Hair follicle dermal papilla cell (primary cell): ENCODE data around the gene CACNG8. TPM values are rescaled to one million over a fixed set of nuclear protein-coding genes. Genes with fewer than 3 reads are reported as not detected.

Experiments
- small RNA-seq: library from RNA; depleted of rRNA; stranded (forward); fragments of <200 nt; gene quantifications from one replicate; pipeline ENCODE3, GENCODE V24; 2012
- total RNA-seq: library from RNA; depleted of rRNA; stranded (reverse); fragments of >200 nt; gene quantifications from 2 replicates; pipeline ENCODE4 v1.2.3, GENCODE V29; 2012

CACNG8 gene
- not detected in 2 replicates for total RNA-seq

DNA sequence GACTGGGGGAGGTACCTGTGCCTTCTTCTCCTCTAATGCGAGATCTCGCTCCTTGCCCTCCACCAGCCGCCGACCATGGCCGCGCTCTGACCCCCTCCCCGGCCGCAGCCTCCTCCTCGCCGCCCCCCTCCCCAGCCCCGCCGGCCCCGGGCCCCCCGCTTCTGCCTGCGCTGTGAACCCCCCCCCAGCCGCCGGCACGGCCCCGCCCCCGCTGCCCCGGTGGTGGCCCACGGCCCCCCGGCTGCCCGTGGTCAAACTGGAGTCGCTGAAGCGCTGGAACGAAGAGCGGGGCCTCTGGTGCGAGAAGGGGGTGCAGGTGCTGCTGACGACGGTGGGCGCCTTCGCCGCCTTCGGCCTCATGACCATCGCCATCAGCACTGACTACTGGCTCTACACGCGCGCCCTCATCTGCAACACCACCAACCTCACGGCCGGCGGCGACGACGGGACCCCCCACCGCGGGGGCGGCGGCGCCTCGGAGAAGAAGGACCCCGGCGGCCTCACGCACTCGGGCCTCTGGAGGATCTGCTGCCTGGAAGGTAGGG is at the start of gene CACNG8:
CACNG8 (plus strand) TSS at position 51 of the 545 bp plus-strand sequence.

DNA sequence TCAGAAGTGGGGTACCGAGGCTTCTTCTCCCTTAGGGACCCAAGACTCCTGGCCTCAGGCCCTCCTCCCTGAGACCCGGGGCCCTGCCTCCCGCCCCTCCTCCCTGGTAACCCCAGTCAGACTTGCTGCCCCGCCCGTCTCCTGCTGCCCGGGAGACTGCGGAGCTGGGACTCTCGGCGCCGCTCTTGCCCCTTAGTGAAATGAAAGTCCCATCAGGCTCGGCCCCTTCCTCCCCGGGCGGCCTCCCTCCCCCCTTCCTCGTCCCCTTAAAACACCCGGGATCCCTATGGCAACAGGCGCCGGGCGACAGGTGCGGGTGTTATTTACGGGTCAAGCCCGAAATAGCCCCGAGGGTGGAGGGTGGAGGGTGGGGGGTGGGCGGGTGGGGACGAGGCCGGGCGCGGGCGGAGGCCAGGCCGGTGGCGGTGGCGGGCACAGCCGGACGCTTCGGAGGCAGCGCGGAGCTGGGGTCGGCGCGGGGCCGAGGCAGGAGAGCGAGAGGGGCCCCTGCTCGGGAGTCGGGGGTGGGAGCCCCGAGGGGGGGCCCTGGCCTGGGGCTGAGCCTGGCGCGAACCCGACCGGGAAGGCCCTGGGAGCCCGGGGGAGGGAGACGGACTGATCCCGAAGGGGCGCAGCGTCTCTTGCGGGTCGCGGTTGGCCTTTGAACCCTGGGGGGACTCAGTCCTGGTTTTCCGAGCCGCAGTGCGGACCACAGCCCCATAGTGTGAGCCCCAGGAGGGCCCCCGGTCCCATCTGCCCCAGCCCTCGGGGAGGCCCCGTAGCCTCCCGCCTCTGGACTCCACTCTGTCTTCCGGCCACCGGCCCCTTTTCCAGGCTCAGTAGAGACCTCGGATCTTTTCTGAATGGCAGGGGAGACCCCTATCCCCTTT is 28.7 kb downstream of the CACNG8 start, which contains the start of gene CACNG6:
CACNG6 (plus strand) TSS at position 414 of the 890 bp plus-strand sequence. CDS start 1,241 bp downstream, outside the sequence.

Small RNAs within 50 kb of the gene (small RNA-seq; reads per million reads assigned to genes)
- gene AC012314.20: not detected

Other genes with a start within 250 kb of the CACNG8 start
- not detected in 2 replicates for gene NLRP12, start 138.6 kb upstream of the CACNG8 start, total RNA-seq
- gene MYADM, start 95.1 kb upstream of the CACNG8 start, total RNA-seq: 35.5 and 42.6 TPM in 2 replicates
- gene PRKCG, start 80.7 kb upstream of the CACNG8 start, total RNA-seq: 0.12 TPM in 1 of 2 replicates, not detected in the other
- not detected in 2 replicates for gene CACNG7, start 53.7 kb upstream of the CACNG8 start, total RNA-seq
- not detected in 2 replicates for gene CACNG6, start 28.7 kb downstream of the CACNG8 start, total RNA-seq
- not detected in 2 replicates for gene VSTM1, start 101.0 kb downstream of the CACNG8 start, total RNA-seq
- gene TARM1, start 118.4 kb downstream of the CACNG8 start, total RNA-seq: not detected in 2 replicates
- 0.16 and 0.36 TPM in 2 replicates for gene OSCAR, start 137.9 kb downstream of the CACNG8 start, total RNA-seq
- 5.7 and 6.2 TPM in 2 replicates for gene NDUFA3, start 139.9 kb downstream of the CACNG8 start, total RNA-seq
- 7.7 and 9.7 TPM in 2 replicates for gene TFPT, start 152.7 kb downstream of the CACNG8 start, total RNA-seq
- gene PRPF31, start 152.8 kb downstream of the CACNG8 start, total RNA-seq: 41.4 and 44.5 TPM in 2 replicates
- gene CNOT3, start 174.8 kb downstream of the CACNG8 start, total RNA-seq: 15.1 and 16.5 TPM in 2 replicates
- 3.2 and 3.5 TPM in 2 replicates for gene LENG1, start 196.8 kb downstream of the CACNG8 start, total RNA-seq
- gene TMC4, start 210.2 kb downstream of the CACNG8 start, total RNA-seq: 0.36 and 1.5 TPM in 2 replicates
- gene MBOAT7, start 226.6 kb downstream of the CACNG8 start, total RNA-seq: 19.1 and 32.5 TPM in 2 replicates
- 56.0 and 64.7 TPM in 2 replicates for gene TSEN34, start 228.4 kb downstream of the CACNG8 start, total RNA-seq
- 1,123 and 1,387 TPM in 2 replicates for gene RPS9, start 237.9 kb downstream of the CACNG8 start, total RNA-seq